Thoracic aorta (tissue), 2 donors: ENCODE data around the gene PTPRN2. TPM values are rescaled to one million over a fixed set of nuclear protein-coding genes. Genes with fewer than 3 reads are reported as not detected.

Experiments used
- ATAC-seq: fragments of 150-250 bp; one replicate; pipeline ENCODE4 v1.8.0; 2017; ENCODE audit warnings: low read depth; ENCODE audit not compliant: insufficient number of reproducible peaks, low FRiP score
- DNase-seq: peaks from one replicate; pipeline ENCODE4 v3.0.0-alpha.2; 2020; ENCODE audit warnings: low spot score
- H3K27ac ChIP-seq, 2 donors: fragments of 200-600 bp; sonication (generic); 1 replicate in 1 of 2; 2 replicates in 1 of 2; pipeline ENCODE4 v1.5.1; 2016; ENCODE audit warnings: mild to moderate bottlenecking in 2 of 2, moderate library complexity in 2 of 2
- H3K27me3 ChIP-seq: fragments of 200-600 bp; sonication (generic); replicated peaks from 2 replicates; pipeline ENCODE4 v1.6.0; 2016; ENCODE audit warnings: mild to moderate bottlenecking; ENCODE audit not compliant: insufficient read depth
- H3K36me3 ChIP-seq: fragments of 200-600 bp; sonication (generic); one replicate; pipeline ENCODE4 v1.5.1; 2016
- H3K4me1 ChIP-seq, 2 donors: fragments of 200-600 bp; sonication (generic); 1 replicate in 1 of 2; 2 replicates in 1 of 2; pipeline versions ENCODE4 v1.5.1 to v1.6.0; 2016; ENCODE audit warnings: low read depth in 2 of 2, mild to moderate bottlenecking in 1 of 2; ENCODE audit not compliant: control insufficient read depth in 1 of 2
- H3K4me3 ChIP-seq: fragments of 200-600 bp; sonication (generic); 2 replicates; pipeline ENCODE4 v1.5.1; 2016; ENCODE audit warnings: mild to moderate bottlenecking
- H3K9me3 ChIP-seq: fragments of 200-600 bp; sonication (generic); 2 replicates; pipeline ENCODE4 v1.5.1; 2016
- CTCF ChIP-seq: fragments of 200-600 bp; sonication (generic); IDR thresholded peaks from one replicate; pipeline ENCODE4 v1.5.1; 2019; ENCODE audit warnings: antibody characterized with exemption
- total RNA-seq, 2 donors: library from RNA; depleted of rRNA; stranded (reverse); fragments of >200 nt; gene quantifications; one replicate each; pipeline versions ENCODE4 v1.1.0 to v1.2.3, GENCODE V29; 2016

PTPRN2 gene
- total RNA-seq, 2 donors from 2014 or later, result 2.2 to 3.1 TPM

- no peak for TF ChIP-seq CTCF
- Histone ChIP-seq H3K4me1 (no peaks in the 10 kb centered on the region), H3K4me3 (no peak overlapping the region), H3K9me3 (no peaks in the 10 kb centered on the region), H3K27me3 (no peaks in the 10 kb centered on the region), H3K27ac (no peak overlapping the region), H3K36me3 (no peaks in the 10 kb centered on the region)
- no peak for ATAC-seq
- no peak for DNase-seq
Observed at GRCh38 chr7:157892751-157893523, 694.7 kb downstream of the PTPRN2 start.

- no peaks in the 10 kb centered on the region for H3K4me1 ChIP-seq
Observed at GRCh38 chr7:157890921-157891401, 696.7 kb downstream of the PTPRN2 start.

GRCh38 chr7:157889480-157889879 is 698.1 kb downstream of the PTPRN2 start:
- H3K27ac ChIP-seq, result no peak overlapping the region
- no peaks in the 10 kb centered on the region for H3K4me1 ChIP-seq
- no peaks in the 10 kb centered on the region for H3K36me3 ChIP-seq
- no peak for TF ChIP-seq CTCF
- DNase-seq (no peak), ATAC-seq (no peak)
- no peaks in the 10 kb centered on the region for H3K9me3 ChIP-seq
- no peaks in the 10 kb centered on the region for H3K27me3 ChIP-seq
- no peak overlapping the region for H3K4me3 ChIP-seq

More at GRCh38 chr7:157890921-157891401, 696.7 kb downstream of the PTPRN2 start:
- TF ChIP-seq CTCF, result no peak
- Histone ChIP-seq H3K4me3 (no peak overlapping the region), H3K9me3 (no peaks in the 10 kb centered on the region), H3K27me3 (no peaks in the 10 kb centered on the region), H3K36me3 (no peaks in the 10 kb centered on the region), H3K27ac (no peak overlapping the region)
- no peak for DNase-seq
- ATAC-seq, result no peak

- Histone ChIP-seq H3K27me3 (no peaks in the 10 kb centered on the region), H3K27ac (no peak overlapping the region), H3K9me3 (no peaks in the 10 kb centered on the region), H3K4me3 (no peak overlapping the region), H3K36me3 (no peaks in the 10 kb centered on the region), H3K4me1 (no peaks in the 10 kb centered on the region)
- no peak for DNase-seq
- no peak for TF ChIP-seq CTCF
- no peak for ATAC-seq
Observed at GRCh38 chr7:157888579-157888978, 699.0 kb downstream of the PTPRN2 start.

GRCh38 chr7:157887400-157887799 is 700.2 kb downstream of the PTPRN2 start:
- no peaks in the 10 kb centered on the region for H3K4me1 ChIP-seq
- ATAC-seq, result no peak
- H3K4me3 ChIP-seq, result no peak overlapping the region
- no peaks in the 10 kb centered on the region for H3K36me3 ChIP-seq
- TF ChIP-seq CTCF, result no peak
- H3K9me3 ChIP-seq, result no peaks in the 10 kb centered on the region
- H3K27me3 ChIP-seq, result no peaks in the 10 kb centered on the region
- DNase-seq, result no peak
- H3K27ac ChIP-seq, result no peak overlapping the region
